H1 (cell line): ENCODE results near the gene GPC3. TPM values are rescaled to one million over a fixed set of nuclear protein-coding genes. Genes with fewer than 3 reads are reported as not detected.

Experiments used
- BCL11A ChIP-seq, 2 experiments: IDR thresholded peaks; one replicate each; pipeline ENCODE4 v1.6.1; 2011; ENCODE audit warnings: low read depth in 2 of 2, low read length in 2 of 2, mild to moderate bottlenecking in 2 of 2
- CHD1 ChIP-seq: IDR thresholded peaks from 2 replicates; pipeline ENCODE4 v1.6.1; 2012; ENCODE audit warnings: low read depth, low read length, improper control_type of control experiment
- GABPA ChIP-seq: IDR thresholded peaks from 2 replicates; pipeline ENCODE4 v1.6.1; 2011; ENCODE audit warnings: mild to moderate bottlenecking, low read length, moderate library complexity, borderline replicate concordance; ENCODE audit not compliant: insufficient read depth
- polyA plus RNA-seq, 7 experiments: library from polyadenylated mRNA; depleted of rRNA in 3 of 7; stranded (reverse) in 5 of 7; unstranded in 2 of 7; fragments of >200 nt in 5 of 7; fragments of 200-250 nt in 2 of 7; gene quantifications; 1 replicate in 5 of 7; 2 replicates in 1 of 7; 4 replicates in 1 of 7; pipeline versions ENCODE4 v1.2.1 to v1.2.3, GENCODE V29; 2011 to 2013; ENCODE audit warnings: missing spikeins in 2 of 7, mixed read lengths in 2 of 7
- total RNA-seq: library from RNA; stranded (reverse); fragmentation: NEBNext Ultra II Directional; extraction: Animal tissue kit (Norgen Biotek cat#: 25700); gene quantifications from 2 replicates; pipeline ENCODE4 v1.2.1, GENCODE V29; 2021

Gene GPC3
- total and polyA plus RNA-seq, 2 of the 8 experiments (the other 6 are each of a cell fraction or from before 2014, with no cell fraction given): 64.8 to 71.9 TPM

- no peak for TF ChIP-seq CHD1
- TF ChIP-seq BCL11A (IDR thresholded peaks at IDR 0.05; ENCODE audit: low read depth in 2 of 2, low read length in 2 of 2): no peak
- no peak for TF ChIP-seq GABPA
These were observed 492.0 kb downstream of the GPC3 start (continued) for GRCh38 chrX:133493366-133493765.
